GF-D8 (cell line): ENCODE data around the gene PTS.

Experiments
- DNase-seq: peaks from one replicate; lab custom pipeline; 2025; lab: John Stamatoyannopoulos, UW

PTS gene

GRCh38 chr11:112222303-112222702, 3.9 kb upstream of the PTS start:
- DNase-seq = peak; percentile 46

GRCh38 chr11:112223121-112223520, 3.1 kb upstream of the PTS start:
- no peak for DNase-seq

GRCh38 chr11:112223754-112224532, 2.3 kb upstream of the PTS start:
- no peak for DNase-seq

GRCh38 chr11:112225753-112226061, 521 bp upstream of the PTS start:
- no peak for DNase-seq

- DNase-seq = no peak
Measured at GRCh38 chr11:112226831-112227401, 688 bp downstream of the PTS start.

- DNase-seq = no peak
Measured at GRCh38 chr11:112227471-112227870, 1.2 kb downstream of the PTS start.

GRCh38 chr11:112228706-112229105, 2.5 kb downstream of the PTS start:
- no peak for DNase-seq

GRCh38 chr11:112229159-112229558, 2.9 kb downstream of the PTS start:
- no peak for DNase-seq

- DNase-seq = no peak
Measured at GRCh38 chr11:112229746-112230433, 3.7 kb downstream of the PTS start.

- no peak for DNase-seq
Measured at GRCh38 chr11:112231952-112232351, 5.7 kb downstream of the PTS start.

GRCh38 chr11:112235750-112236390, 9.6 kb downstream of the PTS start:
- no peak for DNase-seq

GRCh38 chr11:112237451-112237850, 11.2 kb downstream of the PTS start:
- DNase-seq = no peak

- DNase-seq = no peak
Measured at GRCh38 chr11:112238041-112238440, 11.8 kb downstream of the PTS start.

- no peak for DNase-seq
Measured at GRCh38 chr11:112241486-112241885, 15.3 kb downstream of the PTS start.

- DNase-seq = no peak
Measured at GRCh38 chr11:112247201-112247600, 21.0 kb downstream of the PTS start.

GRCh38 chr11:112248201-112248600, 22.0 kb downstream of the PTS start:
- no peak for DNase-seq

GRCh38 chr11:112249871-112250610, 23.8 kb downstream of the PTS start:
- no peak for DNase-seq

- DNase-seq = no peak
Measured at GRCh38 chr11:112253605-112254242, 27.5 kb downstream of the PTS start.

GRCh38 chr11:112255067-112255720, 29.0 kb downstream of the PTS start:
- no peak for DNase-seq

GRCh38 chr11:112260490-112260889, 34.3 kb downstream of the PTS start, which contains the start of gene PLET1:
Gene PLET1 (minus strand): TSS chr11:112260860. CDS start chr11:112260589, 271 bp downstream.
- DNase-seq = no peak
